Nephron (organoid): ENCODE data around the gene P2RX3.

ENCODE experiments used
- H3K27ac Mint-ChIP-seq, 3 experiments: 2 replicates each; pipeline ENCODE4 v1.8.0; 2020; ENCODE audit warnings: mixed read lengths in 3 of 3, mild to moderate bottlenecking in 2 of 3, moderate library complexity in 1 of 3
- H3K27me3 Mint-ChIP-seq: 2 replicates; pipeline ENCODE4 v1.8.0; 2021; ENCODE audit warnings: low read depth, mild to moderate bottlenecking, moderate library complexity, mixed read lengths
- H3K36me3 Mint-ChIP-seq: 2 replicates; pipeline ENCODE4 v1.8.0; 2020; ENCODE audit warnings: low read depth, mixed read lengths
- H3K4me1 Mint-ChIP-seq: 2 replicates; pipeline ENCODE4 v1.8.0; 2020; ENCODE audit warnings: mixed read lengths
- H3K4me3 Mint-ChIP-seq, 3 experiments: 2 replicates each; pipeline ENCODE4 v1.8.0; 2020; ENCODE audit warnings: mild to moderate bottlenecking in 3 of 3, mixed read lengths in 3 of 3, moderate library complexity in 2 of 3
- H3K9me3 Mint-ChIP-seq: 2 replicates; pipeline ENCODE4 v1.8.0; 2020; ENCODE audit warnings: mixed read lengths
- TF ChIP-seq, protein P1 (sequence below), 3 experiments: fragments of 200-600 bp; sonication (generic); IDR thresholded peaks; one replicate each; pipeline ENCODE4 v1.5.0; 2021; ENCODE audit warnings: antibody characterized with exemption in 3 of 3; ENCODE audit not compliant: unreplicated experiment in 3 of 3

The P2RX3 gene

DNA sequence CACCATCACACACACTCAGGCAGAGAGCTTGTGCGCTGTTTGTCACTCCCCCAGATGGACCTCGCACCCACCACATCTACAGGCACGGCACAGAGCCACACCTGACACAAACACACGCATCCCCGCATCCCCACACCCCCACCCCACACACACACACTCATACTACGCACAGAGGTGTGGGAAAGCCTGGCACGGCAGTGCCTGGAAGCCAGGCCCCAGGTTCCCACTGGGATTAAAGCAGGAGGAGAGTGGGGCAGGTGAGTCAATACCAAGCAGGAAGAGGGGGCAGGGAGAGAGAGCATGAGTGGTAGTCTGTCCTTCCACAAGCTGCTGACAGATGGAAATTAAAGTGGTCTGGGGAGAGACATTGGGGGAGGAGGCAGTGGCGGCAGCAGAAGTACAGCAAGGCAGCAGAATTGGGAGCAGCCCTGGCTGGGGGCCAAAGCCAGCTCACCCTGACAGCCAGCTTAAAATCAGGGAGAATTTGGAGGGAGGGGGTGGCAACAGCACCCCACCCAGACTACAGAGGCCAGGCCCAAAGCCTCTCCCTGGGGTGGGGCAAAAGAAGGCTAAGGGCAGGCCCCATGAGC lies 34.1 kb upstream of the P2RX3 start:
- TF ChIP-seq, protein P1, sequence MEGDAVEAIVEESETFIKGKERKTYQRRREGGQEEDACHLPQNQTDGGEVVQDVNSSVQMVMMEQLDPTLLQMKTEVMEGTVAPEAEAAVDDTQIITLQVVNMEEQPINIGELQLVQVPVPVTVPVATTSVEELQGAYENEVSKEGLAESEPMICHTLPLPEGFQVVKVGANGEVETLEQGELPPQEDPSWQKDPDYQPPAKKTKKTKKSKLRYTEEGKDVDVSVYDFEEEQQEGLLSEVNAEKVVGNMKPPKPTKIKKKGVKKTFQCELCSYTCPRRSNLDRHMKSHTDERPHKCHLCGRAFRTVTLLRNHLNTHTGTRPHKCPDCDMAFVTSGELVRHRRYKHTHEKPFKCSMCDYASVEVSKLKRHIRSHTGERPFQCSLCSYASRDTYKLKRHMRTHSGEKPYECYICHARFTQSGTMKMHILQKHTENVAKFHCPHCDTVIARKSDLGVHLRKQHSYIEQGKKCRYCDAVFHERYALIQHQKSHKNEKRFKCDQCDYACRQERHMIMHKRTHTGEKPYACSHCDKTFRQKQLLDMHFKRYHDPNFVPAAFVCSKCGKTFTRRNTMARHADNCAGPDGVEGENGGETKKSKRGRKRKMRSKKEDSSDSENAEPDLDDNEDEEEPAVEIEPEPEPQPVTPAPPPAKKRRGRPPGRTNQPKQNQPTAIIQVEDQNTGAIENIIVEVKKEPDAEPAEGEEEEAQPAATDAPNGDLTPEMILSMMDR (IDR thresholded peaks at IDR 0.05; ENCODE audit: unreplicated experiment in 3 of 3): no peak
- Mint-ChIP-seq H3K27ac (peak overlapping the region; percentile 58 to 76 (median 71)), H3K27me3 (no peaks in the 10 kb centered on the region), H3K4me1 (peaks cover 38% of the 10 kb centered on the region), H3K4me3 (peak overlapping the region in 1 of 3 experiments; percentile 7), H3K36me3 (peaks cover 63% of the 10 kb centered on the region), H3K9me3 (peaks cover 6% of the 10 kb centered on the region)

DNA sequence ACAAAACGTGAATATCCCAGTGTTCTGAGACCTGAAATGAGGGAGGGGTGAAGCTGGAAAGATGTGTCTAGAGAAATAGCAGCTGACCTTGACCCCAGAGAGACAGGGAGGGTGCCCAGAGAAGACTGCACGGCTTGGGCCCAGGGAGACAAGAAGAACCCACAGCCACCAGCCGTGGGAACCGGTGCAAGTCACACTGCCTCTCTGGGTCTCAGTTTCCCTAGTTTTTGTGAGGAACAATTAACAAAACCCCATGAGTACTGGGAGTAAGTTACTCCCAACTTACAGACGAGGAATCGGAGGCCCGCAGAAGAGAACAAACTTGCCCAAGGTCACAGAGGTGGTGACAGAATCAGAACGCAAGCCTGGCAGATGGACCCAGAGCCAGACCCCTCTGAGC lies 32.6 kb upstream of the P2RX3 start:
- no peaks in the 10 kb centered on the region for H3K27me3 Mint-ChIP-seq
- H3K9me3 Mint-ChIP-seq: no peaks in the 10 kb centered on the region
- H3K4me1 Mint-ChIP-seq: peaks cover 52% of the 10 kb centered on the region
- TF ChIP-seq, protein P1 (IDR thresholded peaks at IDR 0.05; ENCODE audit: unreplicated experiment in 3 of 3): no peak
- H3K4me3 Mint-ChIP-seq: no peak overlapping the region
- H3K27ac Mint-ChIP-seq: no peak overlapping the region
- H3K36me3 Mint-ChIP-seq: peaks cover 63% of the 10 kb centered on the region

DNA sequence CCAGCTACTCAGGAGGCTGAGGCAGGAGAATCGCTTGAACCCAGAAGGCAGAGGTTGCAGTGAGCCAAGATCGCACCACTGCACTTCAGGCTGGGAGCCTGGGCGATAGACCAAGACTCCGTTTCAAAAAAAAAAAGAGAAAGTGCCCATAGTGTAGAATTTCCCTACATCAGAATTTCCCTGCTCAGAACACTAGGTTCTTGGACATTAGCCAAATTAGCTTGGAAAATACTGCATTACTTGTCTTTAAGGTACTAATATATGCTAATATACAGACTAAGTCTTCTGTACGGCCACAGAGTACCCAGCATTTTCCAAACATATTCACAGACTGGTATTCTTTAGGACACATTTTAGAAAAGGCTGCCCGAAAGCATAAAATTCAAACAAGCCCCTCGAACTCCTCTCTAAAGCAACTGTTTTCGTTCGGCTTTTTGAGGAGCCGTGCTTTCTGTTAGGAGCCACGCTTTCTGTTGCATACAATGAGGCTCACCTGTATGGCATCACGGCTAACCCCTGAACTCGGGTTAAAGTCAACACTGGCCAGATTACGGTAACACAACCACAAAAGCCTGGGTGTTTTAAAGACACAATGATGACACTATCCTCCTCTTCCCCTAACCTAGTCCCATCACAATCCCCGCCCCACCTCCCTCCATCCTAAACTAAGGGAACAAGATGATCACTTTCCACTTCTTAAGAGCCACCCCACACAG lies 31.8 kb upstream of the P2RX3 start:
- no peaks in the 10 kb centered on the region for H3K9me3 Mint-ChIP-seq
- peaks cover 58% of the 10 kb centered on the region for H3K4me1 Mint-ChIP-seq
- H3K36me3 Mint-ChIP-seq: peaks cover 58% of the 10 kb centered on the region
- H3K4me3 Mint-ChIP-seq: peak overlapping the region in 1 of 3 experiments; percentile 8
- TF ChIP-seq, protein P1 (IDR thresholded peaks at IDR 0.05; ENCODE audit: unreplicated experiment in 3 of 3): no peak
- H3K27ac Mint-ChIP-seq: peak overlapping the region; percentile 28 to 62 (median 45)
- H3K27me3 Mint-ChIP-seq: no peaks in the 10 kb centered on the region

DNA sequence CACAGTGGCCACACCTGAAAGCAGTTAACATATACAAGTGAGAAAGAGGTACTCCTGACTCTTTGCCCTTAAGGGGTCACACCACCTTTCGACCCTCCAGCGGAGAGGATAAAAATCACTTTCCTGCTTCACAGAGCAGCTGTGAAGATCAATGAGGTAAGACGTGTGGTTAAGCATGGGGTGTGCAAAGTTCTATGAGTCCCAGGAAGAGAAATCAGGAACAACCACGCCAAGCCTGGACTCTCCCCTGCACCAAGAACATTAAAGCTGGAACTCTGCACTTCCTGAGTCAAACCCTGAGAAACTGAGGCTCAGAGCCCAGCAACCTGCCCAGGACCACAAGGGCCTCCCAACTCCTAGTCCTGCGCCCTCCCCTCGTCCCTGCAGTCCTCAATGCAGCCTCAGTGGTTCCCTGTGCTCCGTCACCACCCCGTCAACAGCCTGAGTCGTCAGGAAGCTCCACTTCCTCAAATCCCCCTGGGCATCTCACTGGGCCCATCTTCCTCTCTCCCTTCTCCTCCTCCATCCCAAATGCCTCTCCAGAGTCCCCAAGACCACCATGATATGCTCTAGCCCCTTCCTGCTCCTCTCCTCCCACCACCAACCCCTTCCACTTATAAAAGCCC lies 31.1 kb upstream of the P2RX3 start:
- Mint-ChIP-seq H3K27me3 (no peaks in the 10 kb centered on the region), H3K9me3 (no peaks in the 10 kb centered on the region), H3K27ac (peak overlapping the region; percentile 23 to 70 (median 62)), H3K4me3 (no peak overlapping the region), H3K36me3 (peaks cover 52% of the 10 kb centered on the region), H3K4me1 (peaks cover 65% of the 10 kb centered on the region)
- TF ChIP-seq, protein P1 (IDR thresholded peaks at IDR 0.05; ENCODE audit: unreplicated experiment in 3 of 3): no peak

DNA sequence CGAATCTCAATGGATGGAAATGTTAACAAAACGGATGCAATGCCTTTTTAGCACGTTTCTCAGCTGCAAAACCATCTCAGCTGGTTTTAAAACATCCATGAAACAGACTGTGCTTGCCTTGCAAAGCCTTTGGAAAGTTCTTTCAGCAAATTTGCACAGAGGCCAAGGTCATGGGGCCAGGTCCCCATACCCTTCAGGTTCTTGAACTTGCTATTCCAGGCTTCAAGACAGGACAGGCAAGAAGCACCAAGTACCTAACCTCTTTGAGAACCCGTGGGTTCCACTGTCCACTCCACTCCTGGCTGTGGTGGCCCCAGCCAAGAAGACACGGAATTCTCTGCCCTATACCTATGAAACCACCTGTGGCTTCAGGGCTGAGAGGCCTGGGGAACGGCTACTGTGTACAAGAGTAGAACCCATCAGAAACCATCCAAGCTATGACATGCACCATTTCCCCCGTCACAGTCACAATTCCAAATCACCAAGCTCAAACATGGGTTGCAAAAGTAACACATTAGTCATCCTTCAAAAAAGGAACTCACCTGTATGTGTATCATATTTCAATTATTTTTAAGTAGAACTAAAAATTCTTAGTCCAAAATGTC lies 30.4 kb upstream of the P2RX3 start:
- Mint-ChIP-seq H3K4me3 (no peak overlapping the region), H3K36me3 (peaks cover 54% of the 10 kb centered on the region)
- TF ChIP-seq, protein P1 (IDR thresholded peaks at IDR 0.05; ENCODE audit: unreplicated experiment in 3 of 3): no peak

More for the DNA sequence above, 30.4 kb upstream of the P2RX3 start:
- Mint-ChIP-seq H3K27ac (peak overlapping the region in 2 of 3 experiments; percentile 29 to 62), H3K4me1 (peaks cover 71% of the 10 kb centered on the region), H3K9me3 (no peaks in the 10 kb centered on the region), H3K27me3 (no peaks in the 10 kb centered on the region)
